Activated CD4-positive, CD25-positive, alpha-beta regulatory T cell (primary cell): ENCODE measurements around the gene TXNL4A.
"Not testable (repeated sequence)": the region's sequence is repeated elsewhere in the genome, so short reads cannot be mapped to it uniquely, and the experiment has no call there.

Source experiments
- DNase-seq, 4 experiments: peaks; one replicate each; lab custom pipeline; 2025; lab: John Stamatoyannopoulos, UW

Gene TXNL4A

GRCh38 chr18:79999701-80000100 is 11.3 kb upstream of the TXNL4A start:
- not testable (repeated sequence) for DNase-seq

- no peak for DNase-seq
Measured at GRCh38 chr18:79991494-79991893, 3.1 kb upstream of the TXNL4A start.

- no peak for DNase-seq
Measured at GRCh38 chr18:79989195-79989497, 783 bp upstream of the TXNL4A start.

- peak in 2 of 4 experiments; percentile 39 to 47 for DNase-seq
Measured at GRCh38 chr18:79988071-79988450, 302 bp downstream of the TXNL4A start.

- no peak for DNase-seq
Measured at GRCh38 chr18:79987566-79987965, 797 bp downstream of the TXNL4A start.

GRCh38 chr18:79986726-79987125 is 1.6 kb downstream of the TXNL4A start:
- no peak for DNase-seq

- DNase-seq, result no peak
Measured at GRCh38 chr18:79985172-79985571, 3.2 kb downstream of the TXNL4A start.

- no peak for DNase-seq
Measured at GRCh38 chr18:79983793-79984192, 4.6 kb downstream of the TXNL4A start.

- no peak for DNase-seq
Measured at GRCh38 chr18:79983253-79983652, 5.1 kb downstream of the TXNL4A start.

GRCh38 chr18:79982736-79983135 is 5.6 kb downstream of the TXNL4A start:
- DNase-seq, result no peak

- no peak for DNase-seq
Measured at GRCh38 chr18:79980585-79980984, 7.8 kb downstream of the TXNL4A start.

- DNase-seq, result no peak
Measured at GRCh38 chr18:79979843-79980242, 8.5 kb downstream of the TXNL4A start.

- no peak for DNase-seq
Measured at GRCh38 chr18:79975985-79976680, 12.2 kb downstream of the TXNL4A start.

GRCh38 chr18:79975043-79975442 is 13.3 kb downstream of the TXNL4A start:
- no peak for DNase-seq

- DNase-seq, result no peak
Measured at GRCh38 chr18:79974025-79974654, 14.2 kb downstream of the TXNL4A start.

GRCh38 chr18:79973517-79973916 is 14.8 kb downstream of the TXNL4A start:
- DNase-seq, result no peak

GRCh38 chr18:79972720-79973119 is 15.6 kb downstream of the TXNL4A start:
- no peak for DNase-seq

- no peak for DNase-seq
Measured at GRCh38 chr18:79971986-79972385, 16.4 kb downstream of the TXNL4A start.

- DNase-seq, result no peak
Measured at GRCh38 chr18:79971211-79971952, 17.0 kb downstream of the TXNL4A start.

GRCh38 chr18:79970419-79971133 is 17.8 kb downstream of the TXNL4A start:
- DNase-seq, result no peak

- DNase-seq, result no peak
Measured at GRCh38 chr18:79965119-79965902, 23.1 kb downstream of the TXNL4A start.
